GM12878 (cell line): ENCODE data around the gene TSEN34. TPM values are rescaled to one million over a fixed set of nuclear protein-coding genes. Genes with fewer than 3 reads are reported as not detected.

Experiments
- ATAC-seq: fragments of 200-7000 bp; cut with Tn5 transposase; 3 replicates; pipeline ENCODE4 v1.9.1; 2020; ENCODE audit warnings: mild to moderate bottlenecking, moderate library complexity
- BruUV-seq: library from RNA; stranded (reverse); fragments of 400-500 nt; replicated peaks from 2 replicates; lab custom pipeline; 2021; lab: Mats Ljungman, UMichigan
- CTCF ChIA-PET: fragments of 300-600 bp; sonication (Branson Sonifier 250); formaldehyde crosslinking; extraction: SDS; loops from one replicate; lab custom pipeline; 2021; ENCODE audit warnings: inconsistent platforms; lab: Yijun Ruan, JAX
- POLR2A ChIA-PET: fragments of 350-600 bp; formaldehyde crosslinking; extraction: SDS; loops from one replicate; lab custom pipeline; 2021; ENCODE audit warnings: inconsistent platforms; lab: Charles Lee
- RAD21 ChIA-PET: fragments of 300-600 bp; sonication (Branson Sonifier 250); formaldehyde crosslinking; loops from one replicate; lab custom pipeline; 2023; ENCODE audit warnings: antibody characterized with exemption; ENCODE audit not compliant: unreplicated experiment; lab: Charles Lee
- SMC1A ChIA-PET: fragments of 300-600 bp; sonication (Branson Sonifier 250); formaldehyde crosslinking; loops from one replicate; lab custom pipeline; 2023; ENCODE audit not compliant: unreplicated experiment, uncharacterized antibody; lab: Charles Lee
- DNase-seq: peaks from one replicate; pipeline ENCODE4 v3.0.0-alpha.2; 2011; ENCODE audit warnings: low read depth, low spot score
- FAIRE-seq: peaks from 3 replicates; lab custom pipeline; 2011; peaks lifted over from hg19 to GRCh38; lab: Jason Lieb, UNC
- H2AFZ ChIP-seq: 2 replicates; pipeline ENCODE4 v1.6.0; 2011; ENCODE audit warnings: low read depth, low read length, control low read depth; ENCODE audit not compliant: control insufficient read depth
- H3K27ac ChIP-seq: 2 replicates; pipeline ENCODE4 v1.5.1; 2011; ENCODE audit warnings: control low read depth; ENCODE audit not compliant: control insufficient read depth, insufficient read depth
- H3K27me3 ChIP-seq, 2 experiments: replicated peaks in 1 of 2; 2 replicates each; pipeline versions ENCODE4 v1.6.0 to v1.6.1; 2011; ENCODE audit warnings: low read length in 1 of 2; ENCODE audit not compliant: control insufficient read depth in 2 of 2, insufficient read depth in 2 of 2
- H3K36me3 ChIP-seq, 2 experiments: 2 replicates each; pipeline ENCODE4 v1.5.1; 2011; ENCODE audit warnings: low read length in 1 of 2; ENCODE audit not compliant: control insufficient read depth in 2 of 2, insufficient read depth in 2 of 2
- H3K4me1 ChIP-seq: 2 replicates; pipeline ENCODE4 v1.6.1; 2011; ENCODE audit warnings: mild to moderate bottlenecking, low read length, moderate library complexity, mixed read lengths; ENCODE audit not compliant: control insufficient read depth, insufficient read depth
- H3K4me2 ChIP-seq: 2 replicates; pipeline ENCODE4 v1.6.0; 2011; ENCODE audit warnings: control low read depth; ENCODE audit not compliant: control insufficient read depth, insufficient read depth
- H3K4me3 ChIP-seq: fragments of 200-600 bp; sonication (generic); 2 replicates; pipeline ENCODE4 v1.5.1; 2016
- H3K79me2 ChIP-seq: 2 replicates; pipeline ENCODE4 v1.6.0; 2011; ENCODE audit warnings: low read length; ENCODE audit not compliant: control insufficient read depth, insufficient read depth
- H3K9ac ChIP-seq: 2 replicates; pipeline ENCODE4 v1.8.0; 2011; ENCODE audit warnings: low read length, control low read depth, mixed read lengths; ENCODE audit not compliant: control insufficient read depth, insufficient read depth
- H3K9me3 ChIP-seq: replicated peaks from 3 replicates; pipeline ENCODE4 v1.5.1; 2011; ENCODE audit warnings: mild to moderate bottlenecking, low read length; ENCODE audit not compliant: control insufficient read depth, insufficient read depth
- H4K20me1 ChIP-seq: 2 replicates; pipeline ENCODE4 v1.6.0; 2011; ENCODE audit not compliant: control insufficient read depth, insufficient read depth
- ATF3 ChIP-seq: IDR thresholded peaks from 2 replicates; pipeline ENCODE4 v1.6.1; 2011; ENCODE audit warnings: low read depth, mild to moderate bottlenecking, low read length, moderate library complexity, borderline replicate concordance; ENCODE audit errors: extremely low read depth
- DPF2 ChIP-seq: fragments of 450-650 bp; IDR thresholded peaks from 2 replicates; pipeline ENCODE4 v1.6.1; 2017; ENCODE audit warnings: mild to moderate bottlenecking
- EP300 ChIP-seq, 2 experiments: fragments of 150-350 bp in 1 of 2; IDR thresholded peaks; 2 replicates each; pipeline ENCODE4 v1.6.1; 2011 to 2012; ENCODE audit warnings: low read depth in 2 of 2, low read length in 2 of 2, borderline replicate concordance in 1 of 2, improper control_type of control experiment in 1 of 2, inconsistent platforms in 1 of 2; ENCODE audit not compliant: control insufficient read depth in 1 of 2
- IRF5 ChIP-seq: fragments of 450-650 bp; IDR thresholded peaks from 2 replicates; pipeline ENCODE4 v1.6.1; 2017; ENCODE audit warnings: borderline replicate concordance
- JUND ChIP-seq: IDR thresholded peaks from 2 replicates; pipeline ENCODE4 v1.6.1; 2012; ENCODE audit warnings: low read depth, mild to moderate bottlenecking, low read length, improper control_type of control experiment, moderate library complexity
- RUNX3 ChIP-seq: IDR thresholded peaks from 2 replicates; pipeline ENCODE4 v1.6.1; 2012; ENCODE audit warnings: low read length, inconsistent platforms
- TCF7 ChIP-seq: IDR thresholded peaks from 2 replicates; pipeline ENCODE4 v1.6.1; 2014; ENCODE audit warnings: antibody characterized with exemption, borderline replicate concordance
- ZSCAN29 ChIP-seq: fragments of 450-650 bp; IDR thresholded peaks from 2 replicates; pipeline ENCODE4 v1.6.1; 2017; ENCODE audit warnings: mild to moderate bottlenecking, moderate library complexity
- WGBS: methylation state at CpG from one replicate; pipeline ENCODE4 v1.1.6; 2016; ENCODE audit warnings: low lambda C conversion rate; ENCODE audit not compliant: insufficient replicate concordance, insufficient coverage; ENCODE audit errors: missing lambda C conversion rate; 5-methylcytosine and 5-hydroxymethylcytosine counted together
- in situ Hi-C: fragments of 300-500 bp; cut with MboI; formaldehyde crosslinking; loops from 9 replicates; pipeline ENCODE4 v1.14.3; 2018; ENCODE audit warnings: mixed read lengths
- intact Hi-C: fragments of 100-400 bp; cut with micrococcal nuclease; formaldehyde crosslinking; loops from one replicate; pipeline ENCODE4 v1.14.2; 2022; ENCODE audit not compliant: unreplicated experiment
- polyA plus RNA-seq, 11 experiments: library from polyadenylated mRNA; depleted of rRNA in 4 of 11; unstranded in 6 of 11; stranded (reverse) in 5 of 11; fragments of >200 nt; fragmentation: Nextera tagmentation in 4 of 11; fragmentation: Illumina TruSeq in 1 of 11; extraction: Ambion mirVana in 4 of 11; extraction: Trizol in 1 of 11; gene quantifications; 1 replicate in 1 of 11; 2 replicates in 10 of 11; pipeline versions ENCODE4 v1.2.1 to v1.2.3, GENCODE V29; 2011 to 2016; ENCODE audit warnings: inconsistent platforms in 2 of 11, missing spikeins in 2 of 11, low read depth in 1 of 11
- total RNA-seq, 4 experiments: library from RNA; depleted of rRNA in 3 of 4; stranded (reverse); fragments of >200 nt in 3 of 4; fragmentation: Illumina TruSeq in 1 of 4; extraction: Trizol in 1 of 4; gene quantifications; 2 replicates each; pipeline versions ENCODE4 v1.2.1 to v1.2.3, GENCODE V29; 2013 to 2021
- TF ChIP-seq, protein P1 (sequence below): IDR thresholded peaks from 2 replicates; pipeline ENCODE4 v1.6.1; 2012; ENCODE audit warnings: low read depth, low read length, improper control_type of control experiment
- TF ChIP-seq, protein P2 (sequence below): fragments of 450-650 bp; IDR thresholded peaks from 2 replicates; pipeline ENCODE4 v1.6.1; 2017; ENCODE audit warnings: mild to moderate bottlenecking, moderate library complexity

The TSEN34 gene
- total and polyA plus RNA-seq, 10 of the 15 experiments (the other 5 are each of a cell fraction or from before 2014, with no cell fraction given), result 1.0 to 35.9 (median 16.8) TPM

GRCh38 chr19:54199401-54199800 is 8.3 kb downstream of the TSEN34 start:
- Histone ChIP-seq H3K4me1 (peaks cover 9% of the 10 kb centered on the region), H3K36me3 (peaks cover 7 to 14% of the 10 kb centered on the region in 2 experiments; a peak in 3 of 4 replicates), H3K27me3 (no peaks in the 10 kb centered on the region), H3K4me2 (no peak overlapping the region), H3K27ac (no peak overlapping the region), H3K79me2 (peaks cover 38% of the 10 kb centered on the region), H2AFZ (no peak overlapping the region), H4K20me1 (peaks cover 11% of the 10 kb centered on the region), H3K4me3 (no peak overlapping the region), H3K9ac (no peak overlapping the region), H3K9me3 (no peaks in the 10 kb centered on the region)
- FAIRE-seq, result no peak
- SMC1A ChIA-PET, result interaction anchor here (0.9 kb wide), 1 partner anchor 9 kb away, joined by 7 read pairs; the partner anchor contains the start of genes MBOAT7 and TSEN34
- TF ChIP-seq, protein P1, sequence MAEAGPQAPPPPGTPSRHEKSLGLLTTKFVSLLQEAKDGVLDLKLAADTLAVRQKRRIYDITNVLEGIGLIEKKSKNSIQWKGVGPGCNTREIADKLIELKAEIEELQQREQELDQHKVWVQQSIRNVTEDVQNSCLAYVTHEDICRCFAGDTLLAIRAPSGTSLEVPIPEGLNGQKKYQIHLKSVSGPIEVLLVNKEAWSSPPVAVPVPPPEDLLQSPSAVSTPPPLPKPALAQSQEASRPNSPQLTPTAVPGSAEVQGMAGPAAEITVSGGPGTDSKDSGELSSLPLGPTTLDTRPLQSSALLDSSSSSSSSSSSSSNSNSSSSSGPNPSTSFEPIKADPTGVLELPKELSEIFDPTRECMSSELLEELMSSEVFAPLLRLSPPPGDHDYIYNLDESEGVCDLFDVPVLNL, result no peak
- no peak for TF ChIP-seq ATF3
- TF ChIP-seq EP300 (IDR thresholded peaks at IDR 0.05; ENCODE audit: borderline replicate concordance in 1 of 2, control insufficient read depth in 1 of 2, low read depth in 2 of 2, low read length in 2 of 2), result no peak
- TF ChIP-seq RUNX3, result no peak
- no peak for TF ChIP-seq DPF2
- no peak for TF ChIP-seq TCF7
- no peak for TF ChIP-seq JUND
- no peak for TF ChIP-seq IRF5
- TF ChIP-seq ZSCAN29, result no peak
- TF ChIP-seq, protein P2, sequence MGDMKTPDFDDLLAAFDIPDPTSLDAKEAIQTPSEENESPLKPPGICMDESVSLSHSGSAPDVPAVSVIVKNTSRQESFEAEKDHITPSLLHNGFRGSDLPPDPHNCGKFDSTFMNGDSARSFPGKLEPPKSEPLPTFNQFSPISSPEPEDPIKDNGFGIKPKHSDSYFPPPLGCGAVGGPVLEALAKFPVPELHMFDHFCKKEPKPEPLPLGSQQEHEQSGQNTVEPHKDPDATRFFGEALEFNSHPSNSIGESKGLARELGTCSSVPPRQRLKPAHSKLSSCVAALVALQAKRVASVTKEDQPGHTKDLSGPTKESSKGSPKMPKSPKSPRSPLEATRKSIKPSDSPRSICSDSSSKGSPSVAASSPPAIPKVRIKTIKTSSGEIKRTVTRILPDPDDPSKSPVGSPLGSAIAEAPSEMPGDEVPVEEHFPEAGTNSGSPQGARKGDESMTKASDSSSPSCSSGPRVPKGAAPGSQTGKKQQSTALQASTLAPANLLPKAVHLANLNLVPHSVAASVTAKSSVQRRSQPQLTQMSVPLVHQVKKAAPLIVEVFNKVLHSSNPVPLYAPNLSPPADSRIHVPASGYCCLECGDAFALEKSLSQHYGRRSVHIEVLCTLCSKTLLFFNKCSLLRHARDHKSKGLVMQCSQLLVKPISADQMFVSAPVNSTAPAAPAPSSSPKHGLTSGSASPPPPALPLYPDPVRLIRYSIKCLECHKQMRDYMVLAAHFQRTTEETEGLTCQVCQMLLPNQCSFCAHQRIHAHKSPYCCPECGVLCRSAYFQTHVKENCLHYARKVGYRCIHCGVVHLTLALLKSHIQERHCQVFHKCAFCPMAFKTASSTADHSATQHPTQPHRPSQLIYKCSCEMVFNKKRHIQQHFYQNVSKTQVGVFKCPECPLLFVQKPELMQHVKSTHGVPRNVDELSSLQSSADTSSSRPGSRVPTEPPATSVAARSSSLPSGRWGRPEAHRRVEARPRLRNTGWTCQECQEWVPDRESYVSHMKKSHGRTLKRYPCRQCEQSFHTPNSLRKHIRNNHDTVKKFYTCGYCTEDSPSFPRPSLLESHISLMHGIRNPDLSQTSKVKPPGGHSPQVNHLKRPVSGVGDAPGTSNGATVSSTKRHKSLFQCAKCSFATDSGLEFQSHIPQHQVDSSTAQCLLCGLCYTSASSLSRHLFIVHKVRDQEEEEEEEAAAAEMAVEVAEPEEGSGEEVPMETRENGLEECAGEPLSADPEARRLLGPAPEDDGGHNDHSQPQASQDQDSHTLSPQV, result no peak
- RAD21 ChIA-PET, result interaction anchor here (1.5 kb wide), 1 partner anchor 10 kb away, joined by 4 read pairs; the partner anchor contains the start of gene MBOAT7
- no peak for DNase-seq
- POLR2A ChIA-PET, result interaction anchor here (1.0 to 7.7 kb wide), 3 partner anchors 9 to 13 kb away, joined by 3 to 100 read pairs (median 3); partner anchors contain the start of genes MBOAT7 and TSEN34
- intact Hi-C loops (no loop called here), in situ Hi-C loops (no loop called here)
- no peak for ATAC-seq
- no TSS peak for BruUV-seq
- 93% methylated on average over 16 of the region's 16 CpGs for WGBS
- CTCF ChIA-PET, result interaction anchor here (3.3 kb wide), 1 partner anchor 10 kb away, joined by 15 read pairs; the partner anchor contains the start of gene MBOAT7
